HG02852 (cell line): ENCODE results near the gene TMEM207.

Experiments used
- ATAC-seq: cut with Tn5 transposase; IDR thresholded peaks from one replicate; pipeline ENCODE4 v1.9.1; 2021; ENCODE audit warnings: mild to moderate bottlenecking, moderate library complexity; ENCODE audit not compliant: unreplicated experiment

The TMEM207 gene

GRCh38 chr3:190387578-190388213 is 62.0 kb downstream of the TMEM207 start, which contains the start of gene CLDN16:
Gene CLDN16 (plus strand): TSS chr3:190388163. CDS start chr3:190388330, 167 bp downstream.
- no peak for ATAC-seq

- ATAC-seq = no peak
Measured at GRCh38 chr3:190385731-190386688, 63.7 kb downstream of the TMEM207 start.

DNA sequence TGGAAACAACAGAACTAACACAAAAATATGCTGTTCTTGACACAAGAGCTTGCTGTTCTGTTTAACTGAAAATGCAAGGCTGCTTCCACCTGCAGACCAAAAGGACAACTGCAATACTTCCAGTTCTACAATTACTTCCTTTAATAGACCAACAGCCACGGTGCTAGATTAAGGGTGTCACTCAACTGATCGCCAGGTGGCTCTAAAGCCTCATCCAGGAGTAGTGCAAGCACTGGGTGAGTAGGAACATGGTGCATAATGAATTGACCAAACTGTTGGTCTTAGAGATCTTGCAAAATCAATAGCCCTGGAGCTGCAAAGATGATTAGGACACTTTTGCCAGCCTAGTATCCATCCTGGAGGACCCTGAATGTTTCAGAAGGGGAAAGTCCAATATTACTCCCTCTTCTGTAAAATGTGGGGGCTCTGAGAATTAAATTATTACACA is 65.4 kb downstream of the TMEM207 start:
- ATAC-seq = no peak

DNA sequence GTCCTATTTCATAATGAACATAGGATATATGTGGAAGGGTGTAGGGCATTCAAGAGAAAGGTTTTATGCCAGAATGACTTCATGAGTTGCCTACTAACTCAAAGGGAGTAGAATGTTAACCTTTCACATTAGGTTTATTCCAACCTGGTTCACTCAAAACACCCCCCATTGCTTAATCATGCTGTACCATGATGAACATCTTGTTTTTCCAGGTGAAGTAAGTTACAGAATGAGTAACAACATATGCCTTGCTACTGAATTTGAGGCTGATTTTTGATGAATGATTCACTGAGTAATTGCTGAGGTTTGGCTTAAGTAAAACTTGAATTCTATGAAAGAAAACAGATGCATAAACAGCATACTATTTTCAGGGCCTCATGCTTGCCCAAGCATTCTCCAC is 67.6 kb downstream of the TMEM207 start:
- ATAC-seq = no peak

DNA sequence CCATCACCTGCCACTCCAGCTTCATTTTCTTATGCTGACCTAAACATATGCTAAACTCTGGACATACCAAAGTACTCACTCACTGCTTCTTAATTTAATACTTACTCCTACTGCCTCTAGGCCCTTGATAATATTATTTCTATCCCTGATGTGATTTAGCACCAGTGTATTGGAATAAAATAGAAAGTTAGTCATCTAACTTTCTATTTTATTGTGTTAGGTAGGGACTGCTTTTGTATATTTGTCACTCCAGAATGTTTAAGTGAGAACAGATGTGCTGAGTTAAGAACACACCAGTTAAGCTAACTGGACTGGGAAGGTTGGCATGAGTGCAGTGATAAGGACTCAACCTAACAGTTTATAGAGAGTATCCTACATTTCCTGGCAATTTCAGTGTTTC is 68.3 kb downstream of the TMEM207 start:
- no peak for ATAC-seq

DNA sequence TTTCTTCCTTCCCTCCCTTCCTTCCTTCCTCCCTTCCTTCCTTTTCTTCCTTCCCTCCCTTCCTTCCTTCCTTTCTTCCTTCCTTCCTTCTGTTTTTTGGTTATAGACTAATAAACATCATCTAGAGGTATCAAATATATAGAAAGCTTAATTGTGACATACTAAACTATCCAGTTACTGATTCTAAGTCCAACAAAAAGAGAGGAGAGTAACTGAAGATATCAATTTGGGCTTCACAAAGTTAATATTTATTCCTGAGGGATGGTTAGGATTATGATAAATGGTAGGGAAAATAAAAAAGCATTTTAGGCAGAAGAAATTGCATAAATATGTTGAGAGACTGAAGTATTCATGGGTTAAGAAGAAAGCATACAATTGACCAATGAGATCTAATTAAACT is 69.5 kb downstream of the TMEM207 start:
- ATAC-seq = no peak
